MCF 10A (cell line): ENCODE data around the gene CAPS. TPM values are rescaled to one million over a fixed set of nuclear protein-coding genes. Genes with fewer than 3 reads are reported as not detected.

Experiments used
- BruUV-seq: library from RNA; stranded (reverse); fragments of 400-500 nt; replicated peaks from 2 replicates; lab custom pipeline; 2021; lab: Mats Ljungman, UMichigan
- CTCF ChIA-PET: fragments of 300-600 bp; sonication (Branson Sonifier 250); formaldehyde crosslinking; extraction: SDS; loops from one replicate; lab custom pipeline; 2021; ENCODE audit warnings: antibody characterized with exemption, inconsistent platforms; lab: Yijun Ruan, JAX
- POLR2A ChIA-PET: fragments of 300-600, 350-650 bp; sonication (Branson Sonifier 250); formaldehyde crosslinking; extraction: SDS; loops from one replicate; lab custom pipeline; 2020; ENCODE audit warnings: antibody characterized with exemption, inconsistent platforms; lab: Yijun Ruan, JAX
- DNase-seq: peaks from one replicate; pipeline ENCODE4 v3.0.0-alpha.2; 2018; ENCODE audit not compliant: unreplicated experiment
- H3K27ac Mint-ChIP-seq: one replicate; pipeline ENCODE4 v1.8.0; 2022; ENCODE audit warnings: mild to moderate bottlenecking, low read depth, mixed read lengths; ENCODE audit not compliant: unreplicated experiment
- H3K27me3 Mint-ChIP-seq: one replicate; pipeline ENCODE4 v1.8.0; 2022; ENCODE audit warnings: mixed read lengths; ENCODE audit not compliant: insufficient read depth, unreplicated experiment
- H3K36me3 Mint-ChIP-seq: one replicate; pipeline ENCODE4 v1.8.0; 2022; ENCODE audit warnings: mild to moderate bottlenecking, moderate library complexity, mixed read lengths; ENCODE audit not compliant: insufficient read depth, unreplicated experiment
- H3K4me1 Mint-ChIP-seq: one replicate; pipeline ENCODE4 v1.8.0; 2022; ENCODE audit warnings: mixed read lengths; ENCODE audit not compliant: insufficient read depth, unreplicated experiment
- H3K4me3 Mint-ChIP-seq: one replicate; pipeline ENCODE4 v1.8.0; 2022; ENCODE audit warnings: mild to moderate bottlenecking, moderate library complexity, mixed read lengths; ENCODE audit not compliant: unreplicated experiment
- H3K9me3 Mint-ChIP-seq: one replicate; pipeline ENCODE4 v1.8.0; 2022; ENCODE audit warnings: mixed read lengths; ENCODE audit not compliant: unreplicated experiment
- CTCF ChIP-seq: fragments of 200-600 bp; IDR thresholded peaks from one replicate; pipeline ENCODE4 v1.8.0; 2022; ENCODE audit warnings: antibody characterized with exemption, mild to moderate bottlenecking; ENCODE audit not compliant: unreplicated experiment
- intact Hi-C: fragments of 100-400 bp; cut with micrococcal nuclease; formaldehyde crosslinking; loops from 2 replicates; pipeline ENCODE4 v1.14.1; 2022
- total RNA-seq: library from RNA; stranded (reverse); gene quantifications from 2 replicates; pipeline ENCODE4 v1.2.3, GENCODE V29; 2022

Gene CAPS
- total RNA-seq, 1 experiment from 2014 or later = 7.3 TPM

- no peak overlapping the region for H3K4me3 Mint-ChIP-seq
- no peak for TF ChIP-seq CTCF
- no peak overlapping the region for H3K27ac Mint-ChIP-seq
- peaks cover 26% of the 10 kb centered on the region for H3K36me3 Mint-ChIP-seq
- peaks cover 21% of the 10 kb centered on the region for H3K4me1 Mint-ChIP-seq
- ChIA-PET CTCF (interaction anchor here (0.5 to 3.0 kb wide), 4 partner anchors 16 to 1622 kb away, joined by 3 to 13 read pairs (median 4); no protein-coding TSS in a partner anchor), POLR2A (interaction anchor here (0.6 kb wide), 1 partner anchor 12 kb away, joined by 4 read pairs; no protein-coding TSS in a partner anchor)
- H3K9me3 Mint-ChIP-seq = no peaks in the 10 kb centered on the region
- DNase-seq = no peak
- H3K27me3 Mint-ChIP-seq = no peaks in the 10 kb centered on the region
- BruUV-seq = no TSS peak
- intact Hi-C loops = no loop called here
Observed at GRCh38 chr19:5951338-5951861, 37.3 kb downstream of the CAPS start.

GRCh38 chr19:5952193-5953029 is 38.4 kb downstream of the CAPS start:
- no peaks in the 10 kb centered on the region for H3K27me3 Mint-ChIP-seq
- no peak for TF ChIP-seq CTCF
- ChIA-PET POLR2A (no interaction called here), CTCF (interaction anchor here (0.6 to 3.0 kb wide), 3 partner anchors 15 to 910 kb away, joined by 3 to 13 read pairs (median 3); no protein-coding TSS in a partner anchor)
- H3K4me1 Mint-ChIP-seq = peaks cover 21% of the 10 kb centered on the region
- no peak overlapping the region for H3K4me3 Mint-ChIP-seq
- H3K9me3 Mint-ChIP-seq = no peaks in the 10 kb centered on the region
- DNase-seq = no peak
- no TSS peak for BruUV-seq
- peaks cover 26% of the 10 kb centered on the region for H3K36me3 Mint-ChIP-seq
- intact Hi-C loops = no loop called here
- no peak overlapping the region for H3K27ac Mint-ChIP-seq

GRCh38 chr19:5953030-5953589 is 39.1 kb downstream of the CAPS start:
- no peak overlapping the region for H3K4me3 Mint-ChIP-seq

More at GRCh38 chr19:5953030-5953589, 39.1 kb downstream of the CAPS start:
- POLR2A ChIA-PET = interaction anchor here (0.5 kb wide), 1 partner anchor 24 kb away, joined by 3 read pairs; no protein-coding TSS in a partner anchor
- BruUV-seq = no TSS peak
- no peak for TF ChIP-seq CTCF
- no peaks in the 10 kb centered on the region for H3K27me3 Mint-ChIP-seq
- no peaks in the 10 kb centered on the region for H3K9me3 Mint-ChIP-seq
- intact Hi-C loops = no loop called here
- peaks cover 25% of the 10 kb centered on the region for H3K4me1 Mint-ChIP-seq
- DNase-seq = no peak
- H3K27ac Mint-ChIP-seq = peak overlapping the region; percentile 27
- H3K36me3 Mint-ChIP-seq = peaks cover 26% of the 10 kb centered on the region
- CTCF ChIA-PET = interaction anchor here (1.1 to 3.0 kb wide), 2 partner anchors 14 to 174 kb away, joined by 3 to 13 read pairs; no protein-coding TSS in a partner anchor
